ENCODE data around the gene WWOX. TPM values are rescaled to one million over a fixed set of nuclear protein-coding genes. Genes with fewer than 3 reads are reported as not detected.

The WWOX gene
- polyA plus RNA-seq, 1 donor from 2014 or later = 25.6 TPM

- no peak overlapping the region for H2AFZ ChIP-seq (ENCODE audit: low read depth, low read length)
- H3K27me3 ChIP-seq (ENCODE audit: insufficient read depth, low read depth, low read length) = no peaks in the 10 kb centered on the region
- no peaks in the 10 kb centered on the region for H3K9me2 ChIP-seq (ENCODE audit: insufficient read depth, low read length)
Measured at GRCh38 chr16:78130083-78130608, 30.7 kb downstream of the WWOX start.

DNA sequence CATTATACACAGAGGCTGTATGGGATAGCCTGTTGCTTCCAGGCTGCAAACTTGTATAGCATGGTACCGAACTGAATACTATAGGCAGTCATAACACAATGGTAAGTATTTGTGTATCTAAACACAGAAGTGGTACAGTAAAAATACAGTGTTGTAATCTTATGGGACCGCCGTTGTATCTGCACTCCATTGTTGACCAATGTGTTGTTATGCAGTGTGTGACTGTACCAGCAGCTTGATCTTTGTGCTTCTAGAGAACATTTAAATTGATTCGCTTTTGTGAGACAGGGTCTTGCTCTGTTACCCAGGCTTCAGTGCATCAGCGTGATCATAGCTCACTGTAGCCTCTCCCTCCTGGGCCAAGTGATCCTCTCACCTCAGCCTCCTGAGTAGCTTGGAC lies 31.5 kb downstream of the WWOX start:
- Histone ChIP-seq H3K9me2 (ENCODE audit: insufficient read depth, low read length) (no peaks in the 10 kb centered on the region), H2AFZ (ENCODE audit: low read depth, low read length) (no peak overlapping the region), H3K4me3 (ENCODE audit: low read length) (no peak overlapping the region), H3K27ac (ENCODE audit: low read length) (no peak overlapping the region), H3K27me3 (ENCODE audit: insufficient read depth, low read depth, low read length) (no peaks in the 10 kb centered on the region), H3K79me2 (replicated peaks; ENCODE audit: insufficient read depth, low read length) (no peaks in the 10 kb centered on the region), H3K36me3 (ENCODE audit: insufficient read depth, low read length) (no peaks in the 10 kb centered on the region), H4K20me1 (ENCODE audit: insufficient read depth) (no peaks in the 10 kb centered on the region), H3K9me3 (ENCODE audit: low read length) (no peaks in the 10 kb centered on the region), H3K9ac (ENCODE audit: low read length) (no peak overlapping the region), H3F3A (ENCODE audit: insufficient read depth, low read length, poor library complexity, severe bottlenecking) (no peaks in the 10 kb centered on the region), H3K4me2 (ENCODE audit: low read length) (no peak overlapping the region)
- TF ChIP-seq EZH2 (IDR thresholded peaks at IDR 0.05; ENCODE audit: borderline replicate concordance, insufficient read depth, low read length, poor library complexity, severe bottlenecking) (no peak), REST (IDR thresholded peaks at IDR 0.05; ENCODE audit: borderline replicate concordance) (no peak), SMC3 (conservative IDR thresholded peaks at IDR 0.05; ENCODE audit: poor library complexity) (no peak), TAF1 (IDR thresholded peaks at IDR 0.05; ENCODE audit: low read depth) (no peak), POLR2AphosphoS5 (IDR thresholded peaks at IDR 0.05) (no peak), EP300 (conservative IDR thresholded peaks at IDR 0.05; ENCODE audit: poor library complexity, severe bottlenecking) (no peak), MXI1 (conservative IDR thresholded peaks at IDR 0.05; ENCODE audit: poor library complexity, severe bottlenecking) (no peak)
- TF ChIP-seq, protein P1, sequence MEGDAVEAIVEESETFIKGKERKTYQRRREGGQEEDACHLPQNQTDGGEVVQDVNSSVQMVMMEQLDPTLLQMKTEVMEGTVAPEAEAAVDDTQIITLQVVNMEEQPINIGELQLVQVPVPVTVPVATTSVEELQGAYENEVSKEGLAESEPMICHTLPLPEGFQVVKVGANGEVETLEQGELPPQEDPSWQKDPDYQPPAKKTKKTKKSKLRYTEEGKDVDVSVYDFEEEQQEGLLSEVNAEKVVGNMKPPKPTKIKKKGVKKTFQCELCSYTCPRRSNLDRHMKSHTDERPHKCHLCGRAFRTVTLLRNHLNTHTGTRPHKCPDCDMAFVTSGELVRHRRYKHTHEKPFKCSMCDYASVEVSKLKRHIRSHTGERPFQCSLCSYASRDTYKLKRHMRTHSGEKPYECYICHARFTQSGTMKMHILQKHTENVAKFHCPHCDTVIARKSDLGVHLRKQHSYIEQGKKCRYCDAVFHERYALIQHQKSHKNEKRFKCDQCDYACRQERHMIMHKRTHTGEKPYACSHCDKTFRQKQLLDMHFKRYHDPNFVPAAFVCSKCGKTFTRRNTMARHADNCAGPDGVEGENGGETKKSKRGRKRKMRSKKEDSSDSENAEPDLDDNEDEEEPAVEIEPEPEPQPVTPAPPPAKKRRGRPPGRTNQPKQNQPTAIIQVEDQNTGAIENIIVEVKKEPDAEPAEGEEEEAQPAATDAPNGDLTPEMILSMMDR (IDR thresholded peaks at IDR 0.05; ENCODE audit: poor library complexity, severe bottlenecking) = no peak

More at GRCh38 chr16:78130083-78130608, 30.7 kb downstream of the WWOX start:
- Histone ChIP-seq H3K4me3 (ENCODE audit: low read length) (no peak overlapping the region), H3K79me2 (replicated peaks; ENCODE audit: insufficient read depth, low read length) (no peaks in the 10 kb centered on the region), H3K4me2 (ENCODE audit: low read length) (no peak overlapping the region), H3F3A (ENCODE audit: insufficient read depth, low read length, poor library complexity, severe bottlenecking) (no peaks in the 10 kb centered on the region), H3K27ac (ENCODE audit: low read length) (no peak overlapping the region), H3K9ac (ENCODE audit: low read length) (no peak overlapping the region), H3K36me3 (ENCODE audit: insufficient read depth, low read length) (no peaks in the 10 kb centered on the region), H3K9me3 (ENCODE audit: low read length) (no peaks in the 10 kb centered on the region), H4K20me1 (ENCODE audit: insufficient read depth) (no peaks in the 10 kb centered on the region)
- TF ChIP-seq REST (IDR thresholded peaks at IDR 0.05; ENCODE audit: borderline replicate concordance) = no peak
- TF ChIP-seq, protein P1 (IDR thresholded peaks at IDR 0.05; ENCODE audit: poor library complexity, severe bottlenecking) = no peak
- no peak for TF ChIP-seq POLR2AphosphoS5 (IDR thresholded peaks at IDR 0.05)
- TF ChIP-seq SMC3 (conservative IDR thresholded peaks at IDR 0.05; ENCODE audit: poor library complexity) = no peak
- no peak for TF ChIP-seq TAF1 (IDR thresholded peaks at IDR 0.05; ENCODE audit: low read depth)
- TF ChIP-seq EZH2 (IDR thresholded peaks at IDR 0.05; ENCODE audit: borderline replicate concordance, insufficient read depth, low read length, poor library complexity, severe bottlenecking) = no peak
- no peak for TF ChIP-seq MXI1 (conservative IDR thresholded peaks at IDR 0.05; ENCODE audit: poor library complexity, severe bottlenecking)
- no peak for TF ChIP-seq RAD21 (conservative IDR thresholded peaks at IDR 0.05)
- TF ChIP-seq EP300 (conservative IDR thresholded peaks at IDR 0.05; ENCODE audit: poor library complexity, severe bottlenecking) = no peak

Data from neural cell (in vitro differentiated cells).